Caco-2 (cell line): Measurements from ENCODE around the gene CD9. TPM values are rescaled to one million over a fixed set of nuclear protein-coding genes. Genes with fewer than 3 reads are reported as not detected.

Source experiments
- BruUV-seq: library from RNA; stranded (reverse); fragments of 400-500 nt; replicated peaks from 2 replicates; lab custom pipeline; 2021; lab: Mats Ljungman, UMichigan
- CTCF ChIA-PET: fragments of 300-600 bp; sonication (Branson Sonifier 250); formaldehyde crosslinking; loops from one replicate; lab custom pipeline; 2022; ENCODE audit warnings: antibody characterized with exemption; lab: Charles Lee
- POLR2A ChIA-PET: fragments of 300-600 bp; sonication (Branson Sonifier 250); formaldehyde crosslinking; loops from one replicate; lab custom pipeline; 2022; ENCODE audit warnings: antibody characterized with exemption; lab: Charles Lee
- DNase-seq, 2 experiments: peaks; one replicate each; pipeline versions ENCODE4 v3.0.0 to v3.0.0-alpha.2; 2020 to 2022
- H3K27me3 ChIP-seq: replicated peaks from 2 replicates; pipeline ENCODE4 v1.6.0; 2011; ENCODE audit warnings: low read length; ENCODE audit not compliant: control insufficient read depth, insufficient read depth
- H3K36me3 ChIP-seq: 2 replicates; pipeline ENCODE4 v1.5.1; 2011; ENCODE audit warnings: low read length; ENCODE audit not compliant: control insufficient read depth, insufficient read depth
- H3K4me1 ChIP-seq: fragments of 250-450 bp; sonication (Bioruptor Pico); 2 replicates; pipeline ENCODE4 v1.5.1; 2020; ENCODE audit warnings: mild to moderate bottlenecking
- H3K4me3 ChIP-seq: 2 replicates; pipeline ENCODE4 v1.5.1; 2011; ENCODE audit warnings: low read depth, mild to moderate bottlenecking, control low read depth, low read length
- H3K9me3 ChIP-seq: fragments of 250-450 bp; sonication (Bioruptor Pico); 2 replicates; pipeline ENCODE4 v1.5.1; 2020; ENCODE audit warnings: mild to moderate bottlenecking, moderate library complexity
- H3K27ac Mint-ChIP-seq: one replicate; pipeline ENCODE4 v1.8.0; 2022; ENCODE audit warnings: mixed read lengths; ENCODE audit not compliant: unreplicated experiment
- H3K27me3 Mint-ChIP-seq: one replicate; pipeline ENCODE4 v1.8.0; 2022; ENCODE audit warnings: mixed read lengths; ENCODE audit not compliant: insufficient read depth, unreplicated experiment
- H3K36me3 Mint-ChIP-seq: one replicate; pipeline ENCODE4 v1.8.0; 2022; ENCODE audit warnings: mild to moderate bottlenecking, mixed read lengths; ENCODE audit not compliant: insufficient read depth, unreplicated experiment
- H3K4me1 Mint-ChIP-seq: one replicate; pipeline ENCODE4 v1.8.0; 2022; ENCODE audit warnings: low read depth, mixed read lengths; ENCODE audit not compliant: unreplicated experiment
- H3K4me3 Mint-ChIP-seq: one replicate; pipeline ENCODE4 v1.8.0; 2022; ENCODE audit warnings: mild to moderate bottlenecking, moderate library complexity, mixed read lengths; ENCODE audit not compliant: unreplicated experiment
- H3K9me3 Mint-ChIP-seq: one replicate; pipeline ENCODE4 v1.8.0; 2022; ENCODE audit warnings: mixed read lengths; ENCODE audit not compliant: unreplicated experiment
- intact Hi-C: fragments of 100-400 bp; cut with micrococcal nuclease; formaldehyde crosslinking; loops from one replicate; pipeline ENCODE4 v1.10.0; 2022; ENCODE audit not compliant: unreplicated experiment
- total RNA-seq: library from RNA; stranded (reverse); gene quantifications from 2 replicates; pipeline ENCODE4 v1.2.3, GENCODE V29; 2022
- TF ChIP-seq, protein P1 (sequence below), 2 experiments: fragments of 200-600 bp in 1 of 2; IDR thresholded peaks; 1 replicate in 1 of 2; 2 replicates in 1 of 2; pipeline versions ENCODE4 v1.5.1 to v1.8.0; 2011 to 2022; ENCODE audit warnings: antibody characterized with exemption in 1 of 2, control low read depth in 1 of 2, inconsistent platforms in 1 of 2, low read depth in 1 of 2, low read length in 1 of 2, mild to moderate bottlenecking in 1 of 2, moderate library complexity in 1 of 2; ENCODE audit not compliant: insufficient read depth in 1 of 2, severe bottlenecking in 1 of 2, unreplicated experiment in 1 of 2

Gene CD9
- total RNA-seq, 1 experiment from 2014 or later: 170 TPM

- H3K27me3 Mint-ChIP-seq: no peaks in the 10 kb centered on the region
- intact Hi-C loops: no loop called here
- H3K27me3 ChIP-seq: no peaks in the 10 kb centered on the region
- H3K36me3 ChIP-seq: peaks cover 2% of the 10 kb centered on the region; the same call in 1 of the 2 replicates
- peaks cover 29% of the 10 kb centered on the region for H3K4me1 Mint-ChIP-seq
- DNase-seq: no peak
- ChIA-PET POLR2A (no interaction called here), CTCF (interaction anchor here (0.9 kb wide), 1 partner anchor 73 kb away, joined by 3 read pairs; no protein-coding TSS in a partner anchor)
- BruUV-seq: no TSS peak
- TF ChIP-seq, protein P1, sequence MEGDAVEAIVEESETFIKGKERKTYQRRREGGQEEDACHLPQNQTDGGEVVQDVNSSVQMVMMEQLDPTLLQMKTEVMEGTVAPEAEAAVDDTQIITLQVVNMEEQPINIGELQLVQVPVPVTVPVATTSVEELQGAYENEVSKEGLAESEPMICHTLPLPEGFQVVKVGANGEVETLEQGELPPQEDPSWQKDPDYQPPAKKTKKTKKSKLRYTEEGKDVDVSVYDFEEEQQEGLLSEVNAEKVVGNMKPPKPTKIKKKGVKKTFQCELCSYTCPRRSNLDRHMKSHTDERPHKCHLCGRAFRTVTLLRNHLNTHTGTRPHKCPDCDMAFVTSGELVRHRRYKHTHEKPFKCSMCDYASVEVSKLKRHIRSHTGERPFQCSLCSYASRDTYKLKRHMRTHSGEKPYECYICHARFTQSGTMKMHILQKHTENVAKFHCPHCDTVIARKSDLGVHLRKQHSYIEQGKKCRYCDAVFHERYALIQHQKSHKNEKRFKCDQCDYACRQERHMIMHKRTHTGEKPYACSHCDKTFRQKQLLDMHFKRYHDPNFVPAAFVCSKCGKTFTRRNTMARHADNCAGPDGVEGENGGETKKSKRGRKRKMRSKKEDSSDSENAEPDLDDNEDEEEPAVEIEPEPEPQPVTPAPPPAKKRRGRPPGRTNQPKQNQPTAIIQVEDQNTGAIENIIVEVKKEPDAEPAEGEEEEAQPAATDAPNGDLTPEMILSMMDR (IDR thresholded peaks at IDR 0.05; ENCODE audit: insufficient read depth in 1 of 2, low read depth in 1 of 2, low read length in 1 of 2, severe bottlenecking in 1 of 2, unreplicated experiment in 1 of 2): no peak
- H3K27ac Mint-ChIP-seq: no peak overlapping the region
- H3K4me1 ChIP-seq: peaks cover 8% of the 10 kb centered on the region; the same call in 1 of the 2 replicates
- H3K36me3 Mint-ChIP-seq: peaks cover 33% of the 10 kb centered on the region
- H3K9me3 Mint-ChIP-seq: no peaks in the 10 kb centered on the region
- H3K4me3 Mint-ChIP-seq: no peak overlapping the region
- H3K9me3 ChIP-seq: no peaks in the 10 kb centered on the region
- no peak overlapping the region for H3K4me3 ChIP-seq
Observed at GRCh38 chr12:6212086-6212485, 11.9 kb downstream of the CD9 start.

DNA sequence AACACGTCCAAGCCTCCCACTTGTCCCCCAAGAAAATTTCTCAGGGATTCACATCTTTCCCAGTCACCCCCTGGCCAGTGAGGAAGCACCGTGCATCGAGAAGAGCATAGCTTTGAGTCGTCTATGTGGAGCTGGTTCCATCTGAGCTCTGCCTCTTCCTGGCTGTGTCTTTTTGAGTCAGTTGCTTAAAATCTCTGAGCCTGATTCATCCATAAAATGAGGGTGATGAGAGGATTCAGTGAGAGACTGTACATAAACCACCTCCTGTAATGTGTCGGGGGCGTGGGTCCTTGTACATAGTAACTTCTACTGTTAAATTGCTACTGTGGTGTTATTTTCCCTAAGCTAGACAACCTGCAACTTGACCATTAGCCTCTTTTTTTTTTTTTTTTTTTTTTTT is 13.8 kb downstream of the CD9 start:
- H3K9me3 ChIP-seq: no peaks in the 10 kb centered on the region
- DNase-seq: no peak
- no peaks in the 10 kb centered on the region; the same call in 1 of the 2 replicates for H3K36me3 ChIP-seq
- Mint-ChIP-seq H3K36me3 (peaks cover 32% of the 10 kb centered on the region), H3K27me3 (no peaks in the 10 kb centered on the region), H3K4me3 (no peak overlapping the region), H3K4me1 (peaks cover 38% of the 10 kb centered on the region), H3K9me3 (no peaks in the 10 kb centered on the region), H3K27ac (no peak overlapping the region)
- BruUV-seq: no TSS peak
- peaks cover 16% of the 10 kb centered on the region for H3K4me1 ChIP-seq
- intact Hi-C loops: no loop called here
- TF ChIP-seq, protein P1 (IDR thresholded peaks at IDR 0.05; ENCODE audit: insufficient read depth in 1 of 2, low read depth in 1 of 2, low read length in 1 of 2, severe bottlenecking in 1 of 2, unreplicated experiment in 1 of 2): no peak
- POLR2A ChIA-PET: interaction anchor here (0.6 kb wide), 2 partner anchors 9 to 97 kb away, joined by 5 to 7 read pairs; partner anchors contain the start of gene PLEKHG6
- H3K4me3 ChIP-seq: no peak overlapping the region
- no peaks in the 10 kb centered on the region for H3K27me3 ChIP-seq
- CTCF ChIA-PET: interaction anchor here (1.9 kb wide), 1 partner anchor 18 kb away, joined by 7 read pairs; no protein-coding TSS in a partner anchor

GRCh38 chr12:6214633-6215032 is 14.4 kb downstream of the CD9 start:
- H3K4me1 ChIP-seq: peaks cover 21% of the 10 kb centered on the region
- no peaks in the 10 kb centered on the region for H3K27me3 ChIP-seq
- Mint-ChIP-seq H3K27me3 (no peaks in the 10 kb centered on the region), H3K9me3 (no peaks in the 10 kb centered on the region), H3K4me3 (no peak overlapping the region), H3K4me1 (peaks cover 43% of the 10 kb centered on the region), H3K27ac (peak overlapping the region; percentile 54), H3K36me3 (peaks cover 33% of the 10 kb centered on the region)
- intact Hi-C loops: no loop called here
- TF ChIP-seq, protein P1 (IDR thresholded peaks at IDR 0.05; ENCODE audit: insufficient read depth in 1 of 2, low read depth in 1 of 2, low read length in 1 of 2, severe bottlenecking in 1 of 2, unreplicated experiment in 1 of 2): no peak
- POLR2A ChIA-PET: no interaction called here
- H3K9me3 ChIP-seq: no peaks in the 10 kb centered on the region
- no peak overlapping the region for H3K4me3 ChIP-seq
- CTCF ChIA-PET: interaction anchor here (0.6 to 1.9 kb wide), 2 partner anchors 19 to 1295 kb away, joined by 3 to 7 read pairs; no protein-coding TSS in a partner anchor
- BruUV-seq: no TSS peak
- H3K36me3 ChIP-seq: no peaks in the 10 kb centered on the region; the same call in 1 of the 2 replicates
- no peak for DNase-seq
